ENCODE results near the gene SMYD3. TPM values are rescaled to one million over a fixed set of nuclear protein-coding genes. Genes with fewer than 3 reads are reported as not detected.

The SMYD3 gene
- total RNA-seq, 4 donors from 2014 or later, result 7.6 to 26.3 (median 13.4) TPM

- TF ChIP-seq, protein P1, sequence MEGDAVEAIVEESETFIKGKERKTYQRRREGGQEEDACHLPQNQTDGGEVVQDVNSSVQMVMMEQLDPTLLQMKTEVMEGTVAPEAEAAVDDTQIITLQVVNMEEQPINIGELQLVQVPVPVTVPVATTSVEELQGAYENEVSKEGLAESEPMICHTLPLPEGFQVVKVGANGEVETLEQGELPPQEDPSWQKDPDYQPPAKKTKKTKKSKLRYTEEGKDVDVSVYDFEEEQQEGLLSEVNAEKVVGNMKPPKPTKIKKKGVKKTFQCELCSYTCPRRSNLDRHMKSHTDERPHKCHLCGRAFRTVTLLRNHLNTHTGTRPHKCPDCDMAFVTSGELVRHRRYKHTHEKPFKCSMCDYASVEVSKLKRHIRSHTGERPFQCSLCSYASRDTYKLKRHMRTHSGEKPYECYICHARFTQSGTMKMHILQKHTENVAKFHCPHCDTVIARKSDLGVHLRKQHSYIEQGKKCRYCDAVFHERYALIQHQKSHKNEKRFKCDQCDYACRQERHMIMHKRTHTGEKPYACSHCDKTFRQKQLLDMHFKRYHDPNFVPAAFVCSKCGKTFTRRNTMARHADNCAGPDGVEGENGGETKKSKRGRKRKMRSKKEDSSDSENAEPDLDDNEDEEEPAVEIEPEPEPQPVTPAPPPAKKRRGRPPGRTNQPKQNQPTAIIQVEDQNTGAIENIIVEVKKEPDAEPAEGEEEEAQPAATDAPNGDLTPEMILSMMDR (IDR thresholded peaks at IDR 0.05), result no peak
- DNase-seq (ENCODE audit: low spot score), result no peak
- no peak for ATAC-seq (ENCODE audit: low FRiP score)
Measured at GRCh38 chr1:246245541-246245940, 261.5 kb downstream of the SMYD3 start.

GRCh38 chr1:246232126-246232525 is 275.0 kb downstream of the SMYD3 start:
- ATAC-seq (ENCODE audit: low FRiP score) (no peak), DNase-seq (ENCODE audit: low spot score) (no peak)
- TF ChIP-seq, protein P1 (IDR thresholded peaks at IDR 0.05), result no peak

DNA sequence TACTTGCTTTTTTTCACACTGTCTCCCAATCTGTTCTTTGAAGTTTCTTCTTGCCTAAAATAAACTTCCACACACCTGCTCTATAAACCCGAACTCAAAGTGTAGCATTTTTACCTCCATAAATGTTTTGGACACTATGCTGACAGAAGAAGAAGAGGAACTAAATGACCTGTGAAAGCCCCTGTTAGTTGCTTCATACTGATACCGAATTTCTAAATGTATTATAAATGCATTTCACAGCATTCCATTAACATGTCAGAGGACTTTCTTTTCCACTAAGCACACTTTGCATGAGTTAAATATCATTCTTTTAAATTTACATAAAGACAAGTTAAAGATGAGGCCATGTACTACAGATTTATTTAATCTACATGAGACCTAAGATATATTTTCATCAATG is 281.0 kb downstream of the SMYD3 start:
- TF ChIP-seq, protein P1 (IDR thresholded peaks at IDR 0.05), result no peak
- ATAC-seq (ENCODE audit: low FRiP score), result no peak

GRCh38 chr1:246221485-246222255 is 285.4 kb downstream of the SMYD3 start:
- ATAC-seq (ENCODE audit: low FRiP score), result no peak
- DNase-seq (ENCODE audit: low spot score), result no peak
- TF ChIP-seq, protein P1 (IDR thresholded peaks at IDR 0.05), result no peak

More for the DNA sequence above, 281.0 kb downstream of the SMYD3 start:
- no peak for DNase-seq (ENCODE audit: low spot score)

GRCh38 chr1:246220495-246221065 is 286.5 kb downstream of the SMYD3 start:
- DNase-seq (ENCODE audit: low spot score) (no peak), ATAC-seq (ENCODE audit: low FRiP score) (no peak)
- TF ChIP-seq, protein P1 (IDR thresholded peaks at IDR 0.05), result no peak

DNA sequence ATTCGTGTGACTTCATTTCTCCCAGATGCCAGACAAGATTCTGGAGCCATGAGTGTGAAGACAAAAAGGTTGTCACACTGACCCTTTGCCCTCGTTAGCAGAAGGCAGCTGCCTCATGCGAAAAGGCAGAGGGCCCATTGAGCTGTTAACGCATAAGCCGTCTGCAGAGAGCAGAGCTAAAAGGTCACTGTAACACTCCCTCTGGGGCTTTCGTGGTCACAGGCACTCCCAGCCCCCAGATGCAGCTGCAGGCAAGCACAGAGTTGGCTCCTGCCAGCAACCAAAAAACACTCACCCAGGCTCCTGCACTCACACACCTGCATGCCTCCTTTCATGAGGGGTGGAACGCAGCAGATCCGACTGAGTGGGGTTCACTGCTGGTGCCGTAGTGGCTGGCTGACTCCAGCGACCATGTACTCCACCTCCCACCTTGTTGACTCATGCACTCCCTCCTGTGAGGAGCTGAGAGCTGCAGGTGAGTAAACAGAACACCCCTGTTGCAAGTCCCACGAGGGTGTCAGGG is 287.5 kb downstream of the SMYD3 start:
- TF ChIP-seq, protein P1 (IDR thresholded peaks at IDR 0.05), result no peak
- no peak for DNase-seq (ENCODE audit: low spot score)
- ATAC-seq (ENCODE audit: low FRiP score), result no peak

All from omental fat pad (tissue), 4 donors.